Subcutaneous abdominal adipose tissue (tissue), 5 donors: ENCODE measurements around the gene NEK1.
A peak's percentile ranks its signal among the peaks of the same experiment; 100 is the strongest.
"Not testable (repeated sequence)": the region's sequence is repeated elsewhere in the genome, so short reads cannot be mapped to it uniquely, and the experiment has no call there.

ENCODE experiments used
- H3K27ac ChIP-seq: one replicate; pipeline ENCODE4 v1.7.0; 2013; ENCODE audit warnings: low read depth, mild to moderate bottlenecking, inconsistent platforms, low read length, moderate library complexity
- H3K27me3 ChIP-seq, 5 donors: one replicate each; pipeline ENCODE4 v1.7.0; 2013; ENCODE audit warnings: low read length in 5 of 5, inconsistent platforms in 1 of 5; ENCODE audit not compliant: control insufficient read depth in 5 of 5, insufficient read depth in 4 of 5
- H3K36me3 ChIP-seq, 5 donors: one replicate each; pipeline ENCODE4 v1.7.0; 2013; ENCODE audit warnings: low read length in 5 of 5; ENCODE audit not compliant: control insufficient read depth in 5 of 5, insufficient read depth in 5 of 5
- H3K4me1 ChIP-seq, 5 donors: one replicate each; pipeline ENCODE4 v1.7.0; 2013; ENCODE audit warnings: low read length in 5 of 5, mild to moderate bottlenecking in 3 of 5, moderate library complexity in 1 of 5; ENCODE audit not compliant: control insufficient read depth in 5 of 5, insufficient read depth in 5 of 5
- H3K4me3 ChIP-seq, 5 donors: one replicate each; pipeline ENCODE4 v1.7.0; 2013; ENCODE audit warnings: low read length in 5 of 5, low read depth in 1 of 5
- H3K9ac ChIP-seq, 5 donors: one replicate each; pipeline ENCODE4 v1.7.0; 2013; ENCODE audit warnings: low read length in 5 of 5, mild to moderate bottlenecking in 4 of 5, moderate library complexity in 3 of 5
- H3K9me3 ChIP-seq, 5 donors: one replicate each; pipeline ENCODE4 v1.7.0; 2013; ENCODE audit warnings: low read length in 5 of 5; ENCODE audit not compliant: control insufficient read depth in 5 of 5
- donor health status: healthy.
- donor health status: healthy.
- donor health status: healthy.
- donor health status: healthy.
- donor health status: healthy.

Gene NEK1

DNA sequence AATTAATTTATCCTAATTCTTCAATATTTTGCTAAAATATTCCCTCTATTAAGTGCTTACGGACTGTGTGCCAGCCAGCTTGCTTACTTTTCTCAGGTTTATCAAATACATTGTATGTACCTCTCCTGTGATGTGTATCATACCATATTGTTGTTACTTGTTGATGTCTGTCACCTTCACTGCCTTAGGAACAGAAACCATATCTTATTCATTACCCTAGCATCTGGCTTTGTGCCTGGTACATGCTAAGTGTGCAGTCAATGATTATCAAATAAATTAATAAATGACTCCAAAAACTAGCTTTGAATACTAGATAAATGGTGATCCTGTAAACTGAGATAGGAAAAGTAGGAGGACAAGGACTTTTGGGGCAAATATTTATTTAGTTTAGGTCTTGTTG, 14.9 kb upstream of the NEK1 start:
- Histone ChIP-seq H3K27ac (no peak overlapping the region), H3K9ac (no peak overlapping the region), H3K9me3 (no peaks in the 10 kb centered on the region), H3K36me3 (no peaks in the 10 kb centered on the region), H3K4me1 (peaks cover 0 to 5% (median 5%) of the 10 kb centered on the region in 5 donors), H3K4me3 (no peak overlapping the region), H3K27me3 (no peaks in the 10 kb centered on the region)

DNA sequence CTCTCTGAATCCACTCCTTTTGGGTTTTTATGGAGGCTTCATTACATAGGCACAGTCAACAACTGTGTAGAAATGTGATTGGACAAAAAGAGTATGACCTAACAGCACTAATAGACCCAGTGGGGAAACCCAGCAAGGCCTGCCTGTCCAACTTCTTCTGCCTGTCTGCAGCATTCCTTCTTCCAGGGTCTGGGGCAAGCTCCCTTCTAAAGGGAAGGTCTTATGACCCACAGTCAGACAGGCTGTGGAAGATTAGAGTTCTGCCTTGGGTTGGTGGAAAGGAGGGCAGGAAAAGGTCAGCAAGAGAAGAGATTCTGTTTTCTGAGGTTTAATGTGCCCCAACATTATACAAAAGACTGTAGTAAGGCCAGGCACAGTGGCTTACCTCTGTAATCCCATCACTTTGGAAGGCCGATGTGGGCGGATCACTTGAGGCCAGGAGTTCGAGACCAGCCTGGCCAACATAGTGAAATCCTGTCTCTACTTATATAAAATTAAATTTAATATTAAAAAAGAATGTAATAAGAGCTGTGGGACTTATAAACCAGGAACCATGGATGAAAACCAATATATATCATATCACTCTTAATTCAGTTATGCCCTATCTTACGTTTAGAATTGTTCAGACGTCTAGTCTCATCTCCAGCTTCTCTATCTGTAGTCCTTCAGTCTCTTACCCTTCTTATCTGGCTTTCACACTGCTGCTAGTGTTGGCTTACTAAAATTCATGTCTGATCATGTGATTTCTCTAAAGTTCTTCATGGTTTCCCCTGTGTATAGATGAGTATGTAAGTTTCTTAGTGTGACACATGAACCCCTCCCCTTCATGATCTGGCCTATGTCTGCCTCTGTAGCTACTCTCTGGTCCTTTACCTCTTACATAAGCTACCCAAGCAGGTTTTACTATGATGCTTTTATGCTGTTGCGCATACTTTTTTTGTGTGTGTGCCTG, 14.2 kb upstream of the NEK1 start:
- H3K9ac ChIP-seq = no peak overlapping the region
- H3K4me1 ChIP-seq = peaks cover 3 to 12% (median 12%) of the 10 kb centered on the region in 5 donors
- H3K9me3 ChIP-seq = no peaks in the 10 kb centered on the region
- H3K27me3 ChIP-seq = no peaks in the 10 kb centered on the region
- no peak overlapping the region for H3K4me3 ChIP-seq
- no peak overlapping the region for H3K27ac ChIP-seq
- no peaks in the 10 kb centered on the region for H3K36me3 ChIP-seq

DNA sequence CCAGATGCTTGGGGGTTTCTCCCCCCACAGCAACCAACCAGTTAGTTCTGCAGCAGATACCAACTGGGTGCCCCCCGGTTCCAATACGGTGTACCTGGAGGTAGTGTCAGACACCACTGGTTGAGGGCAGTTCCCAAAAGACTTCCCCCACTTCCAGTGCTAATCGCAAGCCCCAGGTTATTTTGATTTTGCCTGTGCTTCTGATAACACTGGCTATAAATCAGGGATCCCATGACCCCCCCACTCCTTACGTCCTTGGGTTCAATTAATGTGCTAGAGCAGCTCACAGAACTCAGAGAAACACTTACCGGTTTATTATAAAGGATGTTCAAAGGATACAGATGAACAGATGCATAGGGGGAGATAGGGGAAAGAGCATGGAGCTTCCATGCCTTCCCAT, 13.5 kb upstream of the NEK1 start:
- Histone ChIP-seq H3K4me3 (no peak overlapping the region), H3K9ac (no peak overlapping the region), H3K27me3 (no peaks in the 10 kb centered on the region), H3K4me1 (peaks cover 3 to 19% (median 18%) of the 10 kb centered on the region in 5 donors), H3K27ac (no peak overlapping the region), H3K36me3 (no peaks in the 10 kb centered on the region), H3K9me3 (no peaks in the 10 kb centered on the region)

DNA sequence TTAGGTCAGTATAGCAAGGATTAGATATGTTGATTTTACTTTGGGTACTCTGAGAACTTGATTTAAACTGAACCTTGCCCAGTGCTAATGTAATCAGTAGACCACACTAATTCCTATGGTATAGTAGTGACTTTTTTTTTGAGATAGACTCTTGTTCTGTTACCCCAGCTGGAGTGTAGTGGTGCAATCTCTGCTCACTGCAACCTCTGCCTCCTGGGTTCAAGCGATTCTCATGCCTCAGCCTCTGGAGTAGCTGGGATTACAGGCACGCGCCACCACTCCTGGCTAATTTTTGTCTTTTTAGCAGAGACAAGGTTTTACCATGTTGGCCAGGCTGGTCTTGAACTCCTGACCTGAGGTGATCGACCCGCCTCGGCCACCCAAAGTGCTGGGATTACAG, 11.6 kb upstream of the NEK1 start:
- not testable (repeated sequence) for H3K9me3 ChIP-seq, H3K9ac ChIP-seq, H3K27ac ChIP-seq, H3K36me3 ChIP-seq, H3K4me3 ChIP-seq, H3K27me3 ChIP-seq
- peaks cover 8 to 30% (median 29%) of the 10 kb centered on the region in 5 donors for H3K4me1 ChIP-seq

DNA sequence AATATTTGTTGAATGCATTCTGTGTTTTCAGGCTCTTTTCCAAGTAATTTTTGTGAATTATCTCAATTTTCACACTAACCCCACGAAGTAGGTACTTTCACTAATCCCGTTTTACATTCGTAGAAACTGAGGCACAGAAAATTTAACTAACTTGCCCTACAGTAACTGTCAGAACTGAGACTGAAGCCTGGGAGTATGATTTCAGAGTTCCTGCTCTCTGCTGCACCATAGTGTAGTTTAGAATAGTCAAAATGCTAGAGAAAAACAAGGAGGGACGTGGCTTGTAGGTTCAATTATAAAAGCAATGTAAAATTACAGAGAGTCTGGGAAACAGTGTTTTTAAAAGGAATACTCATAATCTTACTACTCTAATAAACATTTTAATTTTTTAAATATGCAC, 10.2 kb upstream of the NEK1 start:
- Histone ChIP-seq H3K27ac (no peak overlapping the region), H3K36me3 (peaks cover 0 to 2% (median 0%) of the 10 kb centered on the region in 5 donors), H3K4me1 (peaks cover 8 to 30% (median 29%) of the 10 kb centered on the region in 5 donors), H3K4me3 (no peak overlapping the region), H3K9me3 (no peaks in the 10 kb centered on the region), H3K9ac (peak overlapping the region in 2 of 5 donors; percentile 26 to 35), H3K27me3 (peaks cover 0 to 5% (median 0%) of the 10 kb centered on the region in 5 donors)

DNA sequence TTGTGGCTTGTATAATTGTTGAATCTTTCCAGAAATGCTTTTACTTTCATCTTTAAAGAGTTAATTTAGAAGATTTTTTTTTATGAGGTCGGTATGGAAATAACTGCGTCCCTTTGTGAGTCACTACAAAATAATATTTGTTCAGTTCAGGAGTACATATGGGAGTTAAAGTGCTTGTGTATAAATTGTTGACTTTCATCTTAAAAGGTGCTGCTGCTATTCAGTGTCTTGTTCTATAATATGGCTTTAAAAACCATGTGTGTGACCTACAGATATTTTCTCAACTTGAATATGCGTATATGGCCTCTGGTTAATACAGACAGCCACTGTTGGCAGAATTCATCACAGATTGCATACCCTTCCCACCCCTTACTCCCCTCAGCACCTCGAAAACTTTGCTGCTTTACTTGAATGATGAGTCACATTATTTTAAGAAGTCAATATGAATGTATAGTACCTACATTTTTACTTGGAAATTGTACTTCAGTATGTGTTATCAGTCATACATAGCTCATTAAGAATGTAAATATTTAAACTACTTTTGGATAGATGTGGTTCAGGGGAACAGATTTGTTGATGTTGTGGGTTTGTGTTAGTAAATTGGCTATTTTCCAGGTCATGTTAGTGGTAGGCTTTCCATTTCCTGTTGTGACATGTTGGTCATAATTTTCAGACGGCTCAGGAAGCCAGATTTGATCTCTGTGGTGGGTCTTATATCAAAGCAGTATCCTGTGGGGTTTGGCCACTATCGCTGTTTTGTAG, 9.5 kb upstream of the NEK1 start:
- Histone ChIP-seq H3K36me3 (peaks cover 0 to 2% (median 0%) of the 10 kb centered on the region in 5 donors), H3K4me1 (peaks cover 8 to 30% (median 29%) of the 10 kb centered on the region in 5 donors), H3K9me3 (no peaks in the 10 kb centered on the region), H3K27me3 (peaks cover 0 to 5% (median 0%) of the 10 kb centered on the region in 5 donors), H3K9ac (peak overlapping the region in 2 of 5 donors; percentile 4 to 30), H3K4me3 (peak overlapping the region; percentile 16 to 93 (median 79)), H3K27ac (no peak overlapping the region)

DNA sequence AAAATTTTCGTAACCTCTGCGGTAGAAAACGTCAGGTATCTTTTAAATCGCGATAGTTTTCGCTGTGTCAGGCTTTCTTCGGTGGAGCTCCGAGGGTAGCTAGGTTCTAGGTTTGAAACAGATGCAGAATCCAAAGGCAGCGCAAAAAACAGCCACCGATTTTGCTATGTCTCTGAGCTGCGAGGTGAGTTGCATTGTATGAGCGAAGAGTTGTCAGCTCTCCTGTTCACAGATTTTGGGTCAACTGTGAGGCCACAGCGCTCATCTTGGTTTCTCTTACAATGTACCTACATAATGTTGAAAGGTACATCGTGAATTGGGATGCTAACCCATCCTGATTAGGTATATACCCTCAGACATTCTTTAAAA, 8.5 kb upstream of the NEK1 start:
- H3K27ac ChIP-seq = peak overlapping the region; percentile 91
- H3K36me3 ChIP-seq = peaks cover 0 to 2% (median 0%) of the 10 kb centered on the region in 5 donors
- peaks cover 0 to 5% (median 0%) of the 10 kb centered on the region in 5 donors for H3K27me3 ChIP-seq
- H3K4me1 ChIP-seq = peaks cover 8 to 30% (median 29%) of the 10 kb centered on the region in 5 donors
- peak overlapping the region; percentile 78 to 93 (median 84) for H3K4me3 ChIP-seq
- no peaks in the 10 kb centered on the region for H3K9me3 ChIP-seq
- H3K9ac ChIP-seq = peak overlapping the region; percentile 87 to 96 (median 90)

DNA sequence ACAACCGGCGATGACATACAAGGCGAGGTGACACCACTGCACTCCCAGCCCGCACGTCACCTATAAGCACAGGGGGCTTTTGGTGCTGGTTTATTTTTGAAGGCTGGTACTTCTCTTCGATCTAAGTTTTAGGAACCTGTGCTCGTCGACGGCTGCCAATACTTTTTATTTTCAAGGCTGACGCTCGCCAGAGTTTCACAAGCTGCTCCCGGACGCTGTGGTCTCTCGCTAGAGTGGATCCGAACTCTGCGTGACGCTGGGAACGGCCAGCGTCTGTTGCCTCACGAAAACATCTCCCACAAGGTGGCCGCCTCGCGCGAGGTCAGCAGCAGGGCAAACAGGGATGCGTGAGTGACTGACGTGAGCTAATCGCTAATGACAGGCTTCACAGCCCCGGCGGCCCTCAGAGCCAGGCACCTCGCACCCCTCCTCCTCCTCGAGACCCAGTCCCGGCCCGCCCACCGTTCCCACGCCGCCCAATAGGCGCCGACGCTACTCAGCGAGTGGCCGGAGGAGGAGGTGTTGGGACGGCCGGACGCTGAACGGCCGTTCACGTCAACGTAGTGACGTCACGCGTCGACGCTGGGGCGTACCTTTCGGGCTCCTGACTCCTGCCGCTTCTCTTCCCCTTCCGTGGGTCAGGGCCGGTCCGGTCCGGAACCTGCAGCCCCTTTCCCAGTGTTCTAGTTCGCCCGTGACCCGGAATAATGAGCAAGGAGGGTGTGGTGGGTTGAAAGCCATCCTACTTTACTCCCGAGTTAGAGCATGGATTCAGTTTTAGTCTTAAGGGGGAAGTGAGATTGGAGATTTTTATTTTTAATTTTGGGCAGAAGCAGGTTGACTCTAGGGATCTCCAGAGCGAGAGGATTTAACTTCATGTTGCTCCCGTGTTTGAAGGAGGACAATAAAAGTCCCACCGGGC, 7.8 kb upstream of the NEK1 start, which contains the start of gene CLCN3:
CLCN3 (plus strand) TSS at position 621 of the 922 bp plus-strand sequence. CDS start 15,351 bp downstream, outside the sequence.
- H3K4me3 ChIP-seq = peak within 1 kb of the TSS; percentile 78 to 96 (median 84)
- peaks cover 0 to 5% (median 0%) of the 10 kb centered on the region in 5 donors for H3K27me3 ChIP-seq
- peak within 1 kb of the TSS; percentile 87 to 96 (median 92) for H3K9ac ChIP-seq
- peak within 1 kb of the TSS; percentile 91 for H3K27ac ChIP-seq
- H3K36me3 ChIP-seq = peaks cover 0 to 2% (median 0%) of the 10 kb centered on the region in 5 donors
- peaks cover 8 to 30% (median 29%) of the 10 kb centered on the region in 5 donors for H3K4me1 ChIP-seq
- H3K9me3 ChIP-seq = no peaks in the 10 kb centered on the region

DNA sequence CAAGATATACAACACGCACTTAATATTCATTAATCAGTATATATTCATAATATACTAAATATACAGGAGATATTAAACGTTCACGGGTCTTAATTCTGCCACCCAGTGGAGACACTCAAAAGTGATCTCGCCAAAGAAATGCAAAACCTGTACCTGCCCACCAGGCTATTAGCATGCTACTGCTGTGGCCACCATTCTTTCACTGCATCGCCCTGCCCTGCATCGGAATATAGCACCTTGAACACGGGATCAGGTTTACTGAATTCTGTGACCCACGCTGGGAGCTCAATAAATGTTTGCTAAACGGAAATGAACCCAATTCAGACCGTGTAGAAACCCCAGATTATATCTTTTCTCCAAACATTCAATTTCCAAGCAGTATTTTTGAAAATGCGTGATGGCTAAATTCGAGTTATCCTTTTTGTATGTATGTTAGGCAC, 7.2 kb upstream of the NEK1 start:
- Histone ChIP-seq H3K9me3 (no peaks in the 10 kb centered on the region), H3K36me3 (peaks cover 0 to 2% (median 0%) of the 10 kb centered on the region in 5 donors), H3K4me3 (peak overlapping the region; percentile 78 to 96 (median 84)), H3K27me3 (peaks cover 0 to 5% (median 0%) of the 10 kb centered on the region in 5 donors), H3K4me1 (peaks cover 8 to 30% (median 29%) of the 10 kb centered on the region in 5 donors), H3K27ac (peak overlapping the region; percentile 91), H3K9ac (peak overlapping the region; percentile 73 to 94 (median 88))
